PC-3 (cell line): ENCODE results near the gene RAB40C. TPM values are rescaled to one million over a fixed set of nuclear protein-coding genes. Genes with fewer than 3 reads are reported as not detected.

Experiments
- ATAC-seq: fragments of 200-7000 bp; cut with Tn5 transposase; 2 replicates; pipeline ENCODE4 v1.9.1; 2020; ENCODE audit warnings: mild to moderate bottlenecking, moderate library complexity
- BruUV-seq: library from RNA; stranded (reverse); fragments of 400-500 nt; replicated peaks from 2 replicates; lab custom pipeline; 2021; lab: Mats Ljungman, UMichigan
- CTCF ChIA-PET: fragments of 300-600 bp; sonication (Branson Sonifier 250); formaldehyde crosslinking; loops from one replicate; lab custom pipeline; 2022; ENCODE audit warnings: antibody characterized with exemption; lab: Charles Lee
- POLR2A ChIA-PET: fragments of 300-600 bp; sonication (Branson Sonifier 250); formaldehyde crosslinking; loops from one replicate; lab custom pipeline; 2022; ENCODE audit warnings: antibody characterized with exemption; ENCODE audit not compliant: unreplicated experiment; lab: Charles Lee
- DNase-seq: peaks from one replicate; pipeline ENCODE4 v3.0.0-alpha.2; 2015
- H2AFZ ChIP-seq: fragments of 300-600 bp; sonication (generic); 2 replicates; pipeline ENCODE4 v1.6.0; 2016; ENCODE audit warnings: antibody characterized with exemption, low read length
- H3F3A ChIP-seq: fragments of 300-600 bp; sonication (generic); one replicate; pipeline ENCODE4 v1.6.0; 2017; ENCODE audit warnings: antibody characterized with exemption, low read length, control low read depth, mild to moderate bottlenecking; ENCODE audit not compliant: unreplicated experiment
- H3K27ac ChIP-seq: fragments of 300-600 bp; sonication (generic); 2 replicates; pipeline ENCODE4 v1.5.1; 2016; ENCODE audit warnings: mild to moderate bottlenecking, low read length
- H3K27me3 ChIP-seq: fragments of 300-600 bp; sonication (generic); 2 replicates; pipeline ENCODE4 v1.6.1; 2016; ENCODE audit warnings: low read length, mixed read lengths
- H3K36me3 ChIP-seq: fragments of 300-600 bp; sonication (generic); 2 replicates; pipeline ENCODE4 v1.6.1; 2016; ENCODE audit warnings: low read depth, mixed run types, low read length, mixed read lengths
- H3K4me1 ChIP-seq: fragments of 300-600 bp; sonication (generic); 2 replicates; pipeline ENCODE4 v1.5.1; 2016; ENCODE audit warnings: low read length; ENCODE audit not compliant: insufficient read depth
- H3K4me2 ChIP-seq: fragments of 300-600 bp; sonication (generic); 2 replicates; pipeline ENCODE4 v1.6.0; 2016; ENCODE audit warnings: low read length
- H3K4me3 ChIP-seq: fragments of 300-600 bp; sonication (generic); 2 replicates; pipeline ENCODE4 v1.5.1; 2016; ENCODE audit warnings: mild to moderate bottlenecking, low read length, mixed read lengths
- H3K79me2 ChIP-seq: fragments of 300-600 bp; sonication (generic); 2 replicates; pipeline ENCODE4 v1.6.1; 2017; ENCODE audit warnings: low read length, mixed read lengths
- H3K9ac ChIP-seq: fragments of 300-600 bp; sonication (generic); 2 replicates; pipeline ENCODE4 v1.6.0; 2016; ENCODE audit warnings: mild to moderate bottlenecking, low read length
- H3K9me2 ChIP-seq: fragments of 300-600 bp; sonication (generic); replicated peaks from 2 replicates; pipeline ENCODE4 v1.6.1; 2016; ENCODE audit warnings: mixed run types, low read length, mixed read lengths
- H3K9me3 ChIP-seq: fragments of 300-600 bp; sonication (generic); 2 replicates; pipeline ENCODE4 v1.6.1; 2016; ENCODE audit warnings: low read length, mixed read lengths
- H4K20me1 ChIP-seq: fragments of 300-600 bp; sonication (generic); 2 replicates; pipeline ENCODE4 v1.6.1; 2016; ENCODE audit warnings: low read length, mixed read lengths
- CTCF ChIP-seq: fragments of 300-600 bp; sonication (generic); conservative IDR thresholded peaks from 2 replicates; pipeline ENCODE4 v1.5.1; 2017; ENCODE audit warnings: antibody characterized with exemption, low read depth, mild to moderate bottlenecking, low read length
- EZH2 ChIP-seq: fragments of 300-600 bp; sonication (generic); IDR thresholded peaks from one replicate; pipeline ENCODE4 v1.6.1; 2017; ENCODE audit warnings: antibody characterized with exemption, mild to moderate bottlenecking, low read length; ENCODE audit not compliant: unreplicated experiment
- EZH2phosphoT487 ChIP-seq: fragments of 300-600 bp; sonication (generic); IDR thresholded peaks from 2 replicates; pipeline ENCODE4 v1.6.1; 2018; ENCODE audit warnings: mild to moderate bottlenecking, antibody characterized with exemption, low read length, borderline replicate concordance
- intact Hi-C: fragments of 100-400 bp; cut with micrococcal nuclease; formaldehyde crosslinking; loops from 2 replicates; pipeline ENCODE4 v1.9.0; 2023
- total RNA-seq: library from RNA; depleted of rRNA; stranded (reverse); fragments of >200 nt; gene quantifications from 2 replicates; pipeline ENCODE4 v1.2.3, GENCODE V29; 2014

The RAB40C gene
- total RNA-seq, 1 experiment from 2014 or later: 19.5 TPM

GRCh38 chr16:583815-584591 is 5.9 kb upstream of the RAB40C start:
- ATAC-seq (no peak), DNase-seq (no peak)
- no peak overlapping the region for H2AFZ ChIP-seq
- H3K79me2 ChIP-seq: peaks cover 16% of the 10 kb centered on the region
- H3K4me3 ChIP-seq: no peak overlapping the region
- H3K27ac ChIP-seq: no peak overlapping the region
- H3K36me3 ChIP-seq: no peaks in the 10 kb centered on the region
- CTCF ChIA-PET: no interaction called here
- no peaks in the 10 kb centered on the region for H3K9me2 ChIP-seq
- H4K20me1 ChIP-seq: no peaks in the 10 kb centered on the region
- intact Hi-C loops: loop anchor here (10.0 kb wide), 1 partner anchor 59 kb away; the partner anchor contains the start of gene CAPN15
- H3K9ac ChIP-seq: no peak overlapping the region
- TF ChIP-seq EZH2phosphoT487 (no peak), CTCF (no peak), EZH2 (no peak)
- H3K27me3 ChIP-seq: no peaks in the 10 kb centered on the region
- POLR2A ChIA-PET: interaction anchor here (0.6 kb wide), 1 partner anchor 112 kb away, joined by 3 read pairs; no protein-coding TSS in a partner anchor
- H3K4me1 ChIP-seq: no peaks in the 10 kb centered on the region
- H3K4me2 ChIP-seq: no peak overlapping the region
- no peaks in the 10 kb centered on the region for H3F3A ChIP-seq
- no TSS peak for BruUV-seq
- H3K9me3 ChIP-seq: no peaks in the 10 kb centered on the region

- Histone ChIP-seq H3K9me3 (no peaks in the 10 kb centered on the region), H3K79me2 (peaks cover 19% of the 10 kb centered on the region), H3F3A (no peaks in the 10 kb centered on the region), H3K4me2 (no peak overlapping the region), H3K36me3 (no peaks in the 10 kb centered on the region), H3K9me2 (no peaks in the 10 kb centered on the region), H3K9ac (no peak overlapping the region), H3K27me3 (no peaks in the 10 kb centered on the region), H3K4me1 (no peaks in the 10 kb centered on the region), H2AFZ (no peak overlapping the region), H3K27ac (no peak overlapping the region), H3K4me3 (no peak overlapping the region), H4K20me1 (no peaks in the 10 kb centered on the region)
- DNase-seq (no peak), ATAC-seq (peak; percentile 3; the same call in 1 of the 2 replicates)
- no peak; the same call in 1 of the 2 replicates for TF ChIP-seq CTCF
- TF ChIP-seq EZH2: no peak
- TF ChIP-seq EZH2phosphoT487: no peak
- intact Hi-C loops: loop anchor here (5.0 to 10.0 kb wide), 2 partner anchors 52 to 61 kb away; partner anchors contain the start of genes CAPN15 and METTL26
- CTCF ChIA-PET: interaction anchor here (0.6 to 1.0 kb wide), 2 partner anchors 9 to 15 kb away, joined by 3 read pairs; no protein-coding TSS in a partner anchor
- POLR2A ChIA-PET: no interaction called here
- no TSS peak for BruUV-seq
These were observed 4.5 kb upstream of the RAB40C start for GRCh38 chr16:585351-585750.
